ENCODE data around the gene NOX5.

The NOX5 gene

GRCh38 chr15:68994149-68994548 lies 20.3 kb upstream of the NOX5 start:
- FAIRE-seq (no peak), DNase-seq (ENCODE audit: insufficient read length) (no peak)
- TF ChIP-seq POLR2AphosphoS5 (IDR thresholded peaks at IDR 0.05; ENCODE audit: low read depth, low read length) (no peak), POLR2A (IDR thresholded peaks at IDR 0.05; ENCODE audit: low read depth, low read length) (no peak), TAF1 (IDR thresholded peaks at IDR 0.05; ENCODE audit: borderline replicate concordance, low read depth, low read length) (no peak)

GRCh38 chr15:68994981-68995761 lies 19.3 kb upstream of the NOX5 start:
- FAIRE-seq = no peak
- DNase-seq (ENCODE audit: insufficient read length) = no peak
- TF ChIP-seq POLR2AphosphoS5 (IDR thresholded peaks at IDR 0.05; ENCODE audit: low read depth, low read length) (no peak), TAF1 (IDR thresholded peaks at IDR 0.05; ENCODE audit: borderline replicate concordance, low read depth, low read length) (no peak), POLR2A (IDR thresholded peaks at IDR 0.05; ENCODE audit: low read depth, low read length) (no peak)

GRCh38 chr15:68997050-68997449 lies 17.4 kb upstream of the NOX5 start:
- TF ChIP-seq POLR2A (IDR thresholded peaks at IDR 0.05; ENCODE audit: low read depth, low read length) = no peak
- no peak for DNase-seq (ENCODE audit: insufficient read length)
- no peak for FAIRE-seq

GRCh38 chr15:68997930-68998777 lies 16.3 kb upstream of the NOX5 start:
- TF ChIP-seq POLR2AphosphoS5 (IDR thresholded peaks at IDR 0.05; ENCODE audit: low read depth, low read length) (no peak), TAF1 (IDR thresholded peaks at IDR 0.05; ENCODE audit: borderline replicate concordance, low read depth, low read length) (no peak), POLR2A (IDR thresholded peaks at IDR 0.05; ENCODE audit: low read depth, low read length) (no peak)
- DNase-seq (ENCODE audit: insufficient read length) = no peak
- no peak for FAIRE-seq

- TF ChIP-seq TAF1 (IDR thresholded peaks at IDR 0.05; ENCODE audit: borderline replicate concordance, low read depth, low read length) (no peak), POLR2AphosphoS5 (IDR thresholded peaks at IDR 0.05; ENCODE audit: low read depth, low read length) (no peak), POLR2A (IDR thresholded peaks at IDR 0.05; ENCODE audit: low read depth, low read length) (no peak)
- FAIRE-seq = no peak
- DNase-seq (ENCODE audit: insufficient read length) = no peak
Measured at GRCh38 chr15:68999091-68999490, 15.4 kb upstream of the NOX5 start.

- TF ChIP-seq POLR2AphosphoS5 (IDR thresholded peaks at IDR 0.05; ENCODE audit: low read depth, low read length) (no peak), TAF1 (IDR thresholded peaks at IDR 0.05; ENCODE audit: borderline replicate concordance, low read depth, low read length) (no peak), POLR2A (IDR thresholded peaks at IDR 0.05; ENCODE audit: low read depth, low read length) (no peak)
- no peak for FAIRE-seq
- DNase-seq (ENCODE audit: insufficient read length) = no peak
Measured at GRCh38 chr15:69000091-69000490, 14.4 kb upstream of the NOX5 start.

GRCh38 chr15:69000725-69001503 lies 13.6 kb upstream of the NOX5 start:
- DNase-seq (ENCODE audit: insufficient read length) = no peak
- no peak for FAIRE-seq
- no peak for TF ChIP-seq POLR2A (IDR thresholded peaks at IDR 0.05; ENCODE audit: low read depth, low read length)
- TF ChIP-seq POLR2AphosphoS5 (IDR thresholded peaks at IDR 0.05; ENCODE audit: low read depth, low read length) = no peak
- no peak for TF ChIP-seq TAF1 (IDR thresholded peaks at IDR 0.05; ENCODE audit: borderline replicate concordance, low read depth, low read length)

GRCh38 chr15:69002783-69003182 lies 11.7 kb upstream of the NOX5 start:
- no peak for TF ChIP-seq TAF1 (IDR thresholded peaks at IDR 0.05; ENCODE audit: borderline replicate concordance, low read depth, low read length)
- no peak for TF ChIP-seq POLR2AphosphoS5 (IDR thresholded peaks at IDR 0.05; ENCODE audit: low read depth, low read length)
- TF ChIP-seq POLR2A (IDR thresholded peaks at IDR 0.05; ENCODE audit: low read depth, low read length) = no peak
- DNase-seq (ENCODE audit: insufficient read length) = no peak
- no peak for FAIRE-seq

GRCh38 chr15:69004011-69004410 lies 10.5 kb upstream of the NOX5 start:
- DNase-seq (ENCODE audit: insufficient read length) (no peak), FAIRE-seq (no peak)
- TF ChIP-seq POLR2AphosphoS5 (IDR thresholded peaks at IDR 0.05; ENCODE audit: low read depth, low read length) (no peak), TAF1 (IDR thresholded peaks at IDR 0.05; ENCODE audit: borderline replicate concordance, low read depth, low read length) (no peak), POLR2A (IDR thresholded peaks at IDR 0.05; ENCODE audit: low read depth, low read length) (no peak)

- DNase-seq (ENCODE audit: insufficient read length) = no peak
- no peak for FAIRE-seq
- TF ChIP-seq POLR2A (IDR thresholded peaks at IDR 0.05; ENCODE audit: low read depth, low read length) = no peak
- TF ChIP-seq POLR2AphosphoS5 (IDR thresholded peaks at IDR 0.05; ENCODE audit: low read depth, low read length) = no peak
- TF ChIP-seq TAF1 (IDR thresholded peaks at IDR 0.05; ENCODE audit: borderline replicate concordance, low read depth, low read length) = no peak
Measured at GRCh38 chr15:69008056-69008455, 6.4 kb upstream of the NOX5 start.

GRCh38 chr15:69009341-69009740 lies 5.2 kb upstream of the NOX5 start:
- FAIRE-seq (no peak), DNase-seq (ENCODE audit: insufficient read length) (no peak)
- no peak for TF ChIP-seq POLR2AphosphoS5 (IDR thresholded peaks at IDR 0.05; ENCODE audit: low read depth, low read length)
- TF ChIP-seq POLR2A (IDR thresholded peaks at IDR 0.05; ENCODE audit: low read depth, low read length) = no peak
- TF ChIP-seq TAF1 (IDR thresholded peaks at IDR 0.05; ENCODE audit: borderline replicate concordance, low read depth, low read length) = no peak

Data from GM12892 (cell line).